ENCODE measurements around the gene JAKMIP3.

DNA sequence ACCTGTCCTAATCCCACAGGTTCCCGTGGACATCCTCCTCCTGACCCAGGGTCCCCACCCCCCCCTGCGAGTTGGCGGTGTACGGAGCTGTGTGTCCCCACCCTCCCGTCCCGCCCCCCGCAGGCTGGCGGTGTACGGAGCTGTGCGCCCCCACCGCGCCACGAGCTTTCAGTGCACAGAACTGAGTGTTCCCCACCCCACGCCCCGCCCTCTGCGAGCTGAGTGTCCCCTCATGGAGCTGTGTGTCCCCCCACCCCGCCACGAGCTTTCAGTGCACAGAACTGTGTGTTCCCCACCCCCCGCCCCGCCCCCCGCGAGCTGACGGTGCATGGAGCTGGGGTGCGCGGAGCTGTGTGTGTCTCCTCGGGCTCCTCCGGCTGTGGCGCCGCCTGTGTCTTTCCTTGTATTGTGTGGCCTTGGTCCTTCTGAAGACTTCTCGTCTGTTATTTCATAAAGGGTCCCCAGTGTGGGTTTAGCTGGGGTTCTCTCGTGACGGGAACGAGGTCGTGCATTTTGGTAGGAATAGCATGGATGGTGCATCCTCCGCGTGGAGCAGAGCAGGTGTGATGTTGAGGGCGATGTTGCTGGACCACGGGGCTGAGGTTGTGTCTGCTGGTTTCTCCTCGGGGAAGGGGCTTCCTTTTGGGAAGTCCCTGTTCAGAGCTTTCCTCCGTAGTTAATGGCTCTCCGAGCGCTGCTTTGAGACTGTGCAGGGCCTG is 18.0 kb upstream of the JAKMIP3 start:
- TF ChIP-seq, protein P1, sequence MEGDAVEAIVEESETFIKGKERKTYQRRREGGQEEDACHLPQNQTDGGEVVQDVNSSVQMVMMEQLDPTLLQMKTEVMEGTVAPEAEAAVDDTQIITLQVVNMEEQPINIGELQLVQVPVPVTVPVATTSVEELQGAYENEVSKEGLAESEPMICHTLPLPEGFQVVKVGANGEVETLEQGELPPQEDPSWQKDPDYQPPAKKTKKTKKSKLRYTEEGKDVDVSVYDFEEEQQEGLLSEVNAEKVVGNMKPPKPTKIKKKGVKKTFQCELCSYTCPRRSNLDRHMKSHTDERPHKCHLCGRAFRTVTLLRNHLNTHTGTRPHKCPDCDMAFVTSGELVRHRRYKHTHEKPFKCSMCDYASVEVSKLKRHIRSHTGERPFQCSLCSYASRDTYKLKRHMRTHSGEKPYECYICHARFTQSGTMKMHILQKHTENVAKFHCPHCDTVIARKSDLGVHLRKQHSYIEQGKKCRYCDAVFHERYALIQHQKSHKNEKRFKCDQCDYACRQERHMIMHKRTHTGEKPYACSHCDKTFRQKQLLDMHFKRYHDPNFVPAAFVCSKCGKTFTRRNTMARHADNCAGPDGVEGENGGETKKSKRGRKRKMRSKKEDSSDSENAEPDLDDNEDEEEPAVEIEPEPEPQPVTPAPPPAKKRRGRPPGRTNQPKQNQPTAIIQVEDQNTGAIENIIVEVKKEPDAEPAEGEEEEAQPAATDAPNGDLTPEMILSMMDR (IDR thresholded peaks at IDR 0.05; ENCODE audit: low read depth, low read length, poor library complexity, severe bottlenecking): no peak
- TF ChIP-seq EZH2phosphoT487 (IDR thresholded peaks at IDR 0.05; ENCODE audit: borderline replicate concordance, low read length): no peak

All from DOHH2 (cell line).